Left ventricle myocardium superior (tissue), 1 donor: ENCODE data around the gene CDNF. TPM values are rescaled to one million over a fixed set of nuclear protein-coding genes. Genes with fewer than 3 reads are reported as not detected.
"Not testable (repeated sequence)": the region's sequence is repeated elsewhere in the genome, so short reads cannot be mapped to it uniquely, and the experiment has no call there.

Experiments
- ATAC-seq: fragments of 200-7000 bp; cut with Tn5 transposase; one replicate; pipeline ENCODE4 v1.9.1; 2020; ENCODE audit warnings: mild to moderate bottlenecking, moderate library complexity
- DNase-seq: peaks from one replicate; pipeline ENCODE4 v3.0.0-alpha.2; 2020
- intact Hi-C: fragments of 100-400 bp; cut with micrococcal nuclease; formaldehyde crosslinking; loops from one replicate; pipeline ENCODE4 v1.11.0; 2022
- total RNA-seq: library from RNA; stranded (reverse); fragmentation: NEBNext Ultra II Directional; extraction: Animal tissue kit (Norgen Biotek cat#: 25700); gene quantifications from one replicate; pipeline ENCODE4 v1.2.1, GENCODE V29; 2021
- donor health status: DM: no; HTN: yes; CAD: no; lungs with severe emphysema.

Gene CDNF
- total RNA-seq, 1 donor from 2014 or later: 2.0 TPM

DNA sequence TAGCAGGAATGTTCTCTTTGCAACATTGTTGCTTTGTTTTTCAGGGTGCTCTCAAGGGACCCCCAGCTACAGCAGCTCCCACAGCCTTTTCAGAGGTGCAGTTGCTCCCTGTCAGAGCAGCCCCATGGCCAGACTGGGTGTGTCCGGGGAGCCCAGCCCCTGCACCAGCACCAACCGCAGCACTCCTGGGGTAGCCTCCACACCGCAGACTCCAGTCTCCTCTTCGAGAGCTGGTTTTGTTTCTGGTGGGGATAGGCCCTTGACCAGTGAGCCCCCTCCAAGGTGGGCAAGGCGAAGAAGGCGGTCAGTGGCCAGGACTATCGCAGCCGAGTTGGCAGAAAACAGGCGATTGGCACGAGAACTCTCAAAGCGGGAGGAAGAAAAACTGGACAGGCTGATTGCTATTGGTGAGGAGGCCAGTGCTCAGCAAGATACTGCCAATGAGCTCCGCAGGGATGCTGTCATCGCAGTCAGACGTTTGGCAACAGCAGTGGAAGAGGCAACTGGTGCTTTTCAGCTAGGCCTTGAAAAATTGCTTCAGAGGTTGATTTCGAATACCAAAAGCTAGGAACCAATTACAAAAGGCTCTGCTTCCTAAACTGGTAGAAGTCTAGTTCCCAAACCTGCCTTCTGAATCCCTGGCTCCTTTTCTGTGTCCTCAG is 5.6 kb upstream of the CDNF start:
- no peak for DNase-seq
- no peak for ATAC-seq
- intact Hi-C loops: no loop called here

DNA sequence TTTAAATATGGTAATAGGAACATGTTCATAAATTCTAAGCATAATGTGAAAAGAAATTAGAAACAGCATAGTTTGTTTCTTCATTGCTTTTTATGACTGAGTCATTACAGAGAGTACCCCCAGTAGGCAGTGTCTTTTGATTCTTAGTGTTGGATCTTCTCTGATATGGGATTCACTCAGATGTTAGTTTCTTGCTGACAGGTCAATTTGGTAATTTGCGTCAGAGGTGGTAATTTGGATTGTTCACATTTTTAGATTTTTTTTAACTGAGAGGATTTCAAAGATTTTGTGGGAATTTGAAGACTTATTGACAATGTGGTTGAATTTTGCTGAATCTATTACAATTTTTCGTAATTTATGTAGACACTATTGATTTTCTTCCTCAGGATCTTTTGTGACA is 2.3 kb upstream of the CDNF start:
- DNase-seq (no peak), ATAC-seq (no peak)
- intact Hi-C loops: no loop called here

DNA sequence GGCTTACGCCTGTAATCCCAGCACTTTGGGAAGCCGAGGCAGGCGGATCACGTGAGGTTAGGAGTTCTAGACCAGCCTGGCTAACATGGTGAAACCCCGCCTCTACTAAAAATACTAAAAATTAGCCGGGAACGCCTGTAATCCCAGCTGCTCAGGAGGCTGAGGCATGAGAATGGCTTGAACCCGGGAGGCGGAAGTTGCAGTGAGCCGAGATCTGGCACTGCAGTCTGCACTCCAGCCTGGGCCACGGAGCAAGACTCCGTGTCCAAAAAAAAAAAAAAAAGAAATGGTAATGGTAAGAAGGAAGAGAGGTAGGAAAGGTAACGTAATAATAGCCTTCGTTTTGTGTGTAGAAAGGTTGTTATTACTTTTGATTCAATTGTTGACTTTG is 1.5 kb upstream of the CDNF start:
- intact Hi-C loops: no loop called here
- DNase-seq (no peak), ATAC-seq (no peak)

DNA sequence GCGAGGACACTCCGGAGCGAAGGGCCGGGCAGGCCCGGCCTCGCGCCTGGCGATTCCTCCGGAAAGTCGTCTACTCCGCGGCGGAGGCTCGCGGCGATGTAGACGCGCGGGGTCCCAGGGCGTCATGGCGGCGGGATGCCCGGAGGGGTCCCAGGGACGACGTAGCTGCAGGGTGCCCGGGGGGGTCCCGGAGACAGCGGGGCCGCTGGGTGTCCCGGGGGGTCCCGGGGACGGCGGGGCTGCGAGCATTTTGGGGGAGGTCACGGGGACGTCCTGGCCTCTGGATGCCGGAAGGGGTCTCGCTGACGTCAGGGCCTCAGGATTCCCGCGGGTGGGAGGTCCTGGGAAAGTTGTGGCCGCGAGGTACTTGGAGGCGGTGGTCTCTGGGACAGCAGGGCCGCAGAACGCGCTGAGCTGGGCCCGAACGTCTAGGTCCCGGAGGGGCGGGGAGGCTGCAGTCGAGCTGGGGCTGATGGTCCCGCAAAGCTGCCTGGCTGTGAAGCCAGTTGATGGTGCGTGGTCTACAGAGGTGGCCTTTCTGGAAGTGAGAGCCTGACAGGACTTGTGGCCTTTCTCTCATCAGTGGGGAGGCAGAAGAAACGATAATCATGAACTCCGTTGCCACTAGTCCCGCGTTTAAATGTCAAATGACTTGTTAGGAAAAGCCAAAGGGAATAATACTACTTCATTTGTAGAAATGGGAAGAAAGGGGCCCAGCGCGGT is 906 bp upstream of the CDNF start:
- intact Hi-C loops: no loop called here
- ATAC-seq: peak; percentile 2
- peak; percentile 35 for DNase-seq

DNA sequence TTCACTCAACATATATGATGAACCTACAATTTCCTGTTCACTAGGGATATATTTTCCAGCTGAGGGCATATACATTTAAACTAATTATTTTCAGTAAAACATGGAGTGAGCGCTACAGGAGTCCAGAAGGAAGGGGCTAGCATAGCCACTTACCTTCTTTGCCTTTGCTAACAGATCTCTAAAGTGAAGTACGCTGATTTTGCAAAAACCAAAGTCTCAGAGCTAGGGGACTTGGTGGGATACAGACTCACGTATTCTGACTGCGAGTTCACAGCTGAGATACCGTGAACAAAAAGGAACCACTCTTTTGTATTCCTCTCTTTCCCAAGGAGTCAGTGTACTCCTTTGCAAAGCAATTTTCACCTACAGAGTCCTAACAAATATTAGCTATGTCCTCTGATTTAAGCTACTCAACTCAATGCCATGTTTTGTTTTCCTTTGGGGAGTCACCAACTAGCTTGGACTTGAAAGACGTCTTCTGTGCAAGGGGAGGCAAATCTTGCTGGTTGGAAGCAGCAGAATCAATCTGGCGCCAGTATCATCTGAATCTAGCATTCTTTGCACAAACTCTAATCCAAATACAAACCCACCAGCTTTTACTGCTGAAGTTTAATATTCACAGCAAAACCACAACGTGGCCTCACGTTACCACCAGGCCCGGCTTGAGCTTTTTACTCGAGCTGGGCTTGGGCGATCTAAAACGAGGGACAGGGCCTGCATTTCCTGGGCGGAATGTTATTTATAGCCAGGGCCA is 657 bp downstream of the CDNF start:
- ATAC-seq: no peak
- DNase-seq: no peak
- intact Hi-C loops: no loop called here

- ATAC-seq (no peak), DNase-seq (no peak)
- intact Hi-C loops: no loop called here
Measured at GRCh38 chr10:14836208-14836607, 1.6 kb downstream of the CDNF start.

- DNase-seq: no peak
- ATAC-seq: no peak
- intact Hi-C loops: no loop called here
Measured at GRCh38 chr10:14833106-14833505, 4.7 kb downstream of the CDNF start.

DNA sequence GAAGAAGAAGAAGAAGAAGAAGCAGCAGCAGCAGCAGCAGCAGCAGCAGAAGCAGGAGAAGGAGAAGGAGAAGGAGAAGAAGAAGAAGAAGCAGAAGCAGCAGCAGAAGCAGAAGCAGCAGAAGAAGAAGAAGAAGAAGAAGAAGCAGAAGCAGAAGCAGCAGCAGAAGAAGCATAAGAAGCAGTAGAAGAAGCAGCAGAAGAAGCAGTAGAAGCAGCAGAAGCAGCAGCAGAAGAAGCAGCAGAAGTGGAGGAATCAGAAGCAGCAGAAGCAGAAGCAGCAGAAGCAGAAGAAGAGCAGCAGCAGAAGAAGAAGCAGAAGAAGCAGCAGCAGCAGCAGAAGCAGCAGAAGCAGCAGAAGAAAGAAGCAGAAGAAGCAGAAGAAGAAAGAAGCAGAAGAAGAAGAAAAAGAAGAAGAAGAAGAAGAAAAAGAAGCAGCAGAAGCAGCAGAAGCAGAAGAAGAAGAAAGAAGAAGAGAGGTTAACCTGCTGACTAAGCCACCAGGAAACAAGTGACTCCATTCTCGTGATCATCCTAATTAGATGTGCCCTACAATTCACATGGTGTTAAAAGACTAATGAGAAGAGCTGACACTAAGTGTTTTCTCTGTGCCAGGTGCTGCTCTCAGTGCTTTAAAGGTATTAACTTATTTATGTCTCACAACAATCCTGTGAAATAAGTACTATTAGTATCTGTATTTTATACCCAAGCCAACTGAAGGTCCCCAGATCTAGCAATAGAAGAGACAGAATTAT is 11.6 kb downstream of the CDNF start:
- intact Hi-C loops: loop anchor here (10.0 kb wide), 1 partner anchor 331 kb away; no protein-coding TSS in a partner anchor
- no peak for DNase-seq
- ATAC-seq: no peak

GRCh38 chr10:14823966-14824365 is 13.9 kb downstream of the CDNF start:
- DNase-seq (no peak), ATAC-seq (no peak)
- intact Hi-C loops: loop anchor here (10.0 kb wide), 1 partner anchor 329 kb away; no protein-coding TSS in a partner anchor

DNA sequence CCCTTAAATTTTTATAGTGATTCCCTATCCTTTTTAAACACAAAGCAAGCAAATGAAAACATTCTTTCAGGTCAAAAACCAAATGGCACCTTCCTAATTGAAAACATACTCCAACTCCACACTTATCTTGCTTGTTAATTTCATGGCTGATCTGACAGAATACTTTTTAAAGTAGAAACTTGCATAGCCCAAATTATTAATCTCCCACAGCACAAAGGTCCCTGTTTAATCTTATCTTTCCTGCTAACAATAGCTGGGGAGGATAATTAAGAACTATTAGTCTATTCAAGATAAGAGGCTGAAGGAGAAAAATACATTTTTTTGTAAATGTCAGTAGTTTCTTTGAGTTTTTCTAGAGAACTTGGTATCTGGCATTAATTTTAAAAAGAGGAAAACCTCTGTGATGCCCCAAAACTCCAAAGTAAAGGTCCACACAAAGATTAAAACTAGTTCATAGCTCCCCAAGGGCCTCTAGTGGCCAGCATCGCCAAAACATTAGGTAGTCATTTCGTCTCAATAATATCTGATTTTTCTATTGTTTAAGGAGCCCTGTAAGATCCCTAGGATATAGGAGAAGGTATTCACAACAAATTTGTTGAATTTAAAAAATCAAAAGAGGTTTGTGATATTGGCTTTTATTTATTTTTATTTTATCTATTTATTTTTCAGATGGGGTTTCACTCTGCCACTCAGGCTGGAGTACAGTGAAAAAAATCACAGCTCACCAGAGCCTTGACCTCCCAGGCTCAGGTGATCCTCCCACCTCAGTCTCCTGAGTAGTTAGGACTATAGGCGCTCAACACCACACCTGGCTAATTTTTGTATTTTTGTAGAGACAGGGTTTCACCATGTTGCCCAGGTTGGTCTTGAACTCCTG is 14.7 kb downstream of the CDNF start:
- no peak for DNase-seq
- ATAC-seq: peak; percentile 38
- intact Hi-C loops: loop anchor here (10.0 kb wide), 1 partner anchor 328 kb away; no protein-coding TSS in a partner anchor

- intact Hi-C loops: loop anchor here (10.0 kb wide), 1 partner anchor 327 kb away; no protein-coding TSS in a partner anchor
- DNase-seq: no peak
- no peak for ATAC-seq
Measured at GRCh38 chr10:14821635-14822375, 16.0 kb downstream of the CDNF start.

DNA sequence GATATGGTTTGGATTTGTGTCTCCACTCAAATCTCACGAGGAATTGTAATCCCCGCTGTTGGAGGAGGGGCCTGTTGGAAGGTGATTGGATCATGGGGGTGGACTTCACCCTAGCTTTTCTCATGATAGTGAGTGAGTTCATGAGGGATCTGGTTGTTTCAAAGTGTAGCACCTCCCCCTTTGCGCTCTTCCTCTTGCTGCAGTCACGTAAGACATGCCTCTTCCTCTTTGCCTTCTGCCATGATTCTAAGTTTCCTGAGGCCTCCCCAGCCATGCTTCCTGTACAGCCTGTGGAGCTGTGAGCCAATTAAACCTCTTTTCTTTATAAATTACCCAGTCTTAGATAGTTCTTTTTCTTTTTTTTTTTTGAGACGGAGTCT is 17.1 kb downstream of the CDNF start:
- no peak for ATAC-seq
- no peak for DNase-seq

GRCh38 chr10:14820010-14820774 is 17.6 kb downstream of the CDNF start:
- no peak for ATAC-seq
- DNase-seq: no peak
- intact Hi-C loops: loop anchor here (10.0 kb wide), 1 partner anchor 325 kb away; no protein-coding TSS in a partner anchor

More for the DNA sequence above, 17.1 kb downstream of the CDNF start:
- intact Hi-C loops: loop anchor here (10.0 kb wide), 1 partner anchor 326 kb away; no protein-coding TSS in a partner anchor

- DNase-seq, ATAC-seq, intact Hi-C loops: not testable (repeated sequence)
Measured at GRCh38 chr10:14816717-14817116, 21.1 kb downstream of the CDNF start.

- intact Hi-C loops: no loop called here
- DNase-seq (no peak), ATAC-seq (no peak)
Measured at GRCh38 chr10:14815681-14816080, 22.2 kb downstream of the CDNF start.

- intact Hi-C loops: no loop called here
- no peak for DNase-seq
- no peak for ATAC-seq
Measured at GRCh38 chr10:14812271-14812670, 25.6 kb downstream of the CDNF start.
